ENCODE data around the gene CAPN13.
A peak's percentile ranks its signal among the peaks of the same experiment; 100 is the strongest.

The CAPN13 gene, protein sequence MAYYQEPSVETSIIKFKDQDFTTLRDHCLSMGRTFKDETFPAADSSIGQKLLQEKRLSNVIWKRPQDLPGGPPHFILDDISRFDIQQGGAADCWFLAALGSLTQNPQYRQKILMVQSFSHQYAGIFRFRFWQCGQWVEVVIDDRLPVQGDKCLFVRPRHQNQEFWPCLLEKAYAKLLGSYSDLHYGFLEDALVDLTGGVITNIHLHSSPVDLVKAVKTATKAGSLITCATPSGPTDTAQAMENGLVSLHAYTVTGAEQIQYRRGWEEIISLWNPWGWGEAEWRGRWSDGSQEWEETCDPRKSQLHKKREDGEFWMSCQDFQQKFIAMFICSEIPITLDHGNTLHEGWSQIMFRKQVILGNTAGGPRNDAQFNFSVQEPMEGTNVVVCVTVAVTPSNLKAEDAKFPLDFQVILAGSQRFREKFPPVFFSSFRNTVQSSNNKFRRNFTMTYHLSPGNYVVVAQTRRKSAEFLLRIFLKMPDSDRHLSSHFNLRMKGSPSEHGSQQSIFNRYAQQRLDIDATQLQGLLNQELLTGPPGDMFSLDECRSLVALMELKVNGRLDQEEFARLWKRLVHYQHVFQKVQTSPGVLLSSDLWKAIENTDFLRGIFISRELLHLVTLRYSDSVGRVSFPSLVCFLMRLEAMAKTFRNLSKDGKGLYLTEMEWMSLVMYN

DNA sequence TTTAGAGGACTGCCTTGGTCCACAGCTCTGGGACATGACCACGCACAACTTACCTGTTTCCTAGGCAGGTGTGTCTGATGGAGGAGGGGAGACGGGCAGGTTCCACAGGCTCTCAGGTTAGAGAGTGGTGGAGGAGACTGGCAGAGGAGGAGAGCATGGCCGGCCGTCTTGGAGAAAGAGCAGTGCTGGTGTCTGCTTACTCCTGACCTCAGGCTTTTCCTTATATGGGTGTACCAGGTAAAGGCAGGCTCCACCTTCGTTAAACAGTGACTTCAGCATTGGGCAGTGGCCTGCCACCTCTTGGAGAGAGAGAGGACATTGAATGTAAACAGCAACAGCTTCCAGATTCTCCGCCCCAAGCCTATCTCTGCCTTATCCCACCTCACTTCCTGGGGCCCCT lies at the start of gene CAPN13:
Gene CAPN13, minus strand, starts transcription at position 198 of the 400 bp plus-strand sequence. CDS start 20,121 bp downstream, outside the sequence.
- DNase-seq (ENCODE audit: low read depth) = peak; percentile 93
- H3K4me3 ChIP-seq (ENCODE audit: low read depth, low read length) = peak within 1 kb of the TSS; percentile 46
- TF ChIP-seq, protein P1, sequence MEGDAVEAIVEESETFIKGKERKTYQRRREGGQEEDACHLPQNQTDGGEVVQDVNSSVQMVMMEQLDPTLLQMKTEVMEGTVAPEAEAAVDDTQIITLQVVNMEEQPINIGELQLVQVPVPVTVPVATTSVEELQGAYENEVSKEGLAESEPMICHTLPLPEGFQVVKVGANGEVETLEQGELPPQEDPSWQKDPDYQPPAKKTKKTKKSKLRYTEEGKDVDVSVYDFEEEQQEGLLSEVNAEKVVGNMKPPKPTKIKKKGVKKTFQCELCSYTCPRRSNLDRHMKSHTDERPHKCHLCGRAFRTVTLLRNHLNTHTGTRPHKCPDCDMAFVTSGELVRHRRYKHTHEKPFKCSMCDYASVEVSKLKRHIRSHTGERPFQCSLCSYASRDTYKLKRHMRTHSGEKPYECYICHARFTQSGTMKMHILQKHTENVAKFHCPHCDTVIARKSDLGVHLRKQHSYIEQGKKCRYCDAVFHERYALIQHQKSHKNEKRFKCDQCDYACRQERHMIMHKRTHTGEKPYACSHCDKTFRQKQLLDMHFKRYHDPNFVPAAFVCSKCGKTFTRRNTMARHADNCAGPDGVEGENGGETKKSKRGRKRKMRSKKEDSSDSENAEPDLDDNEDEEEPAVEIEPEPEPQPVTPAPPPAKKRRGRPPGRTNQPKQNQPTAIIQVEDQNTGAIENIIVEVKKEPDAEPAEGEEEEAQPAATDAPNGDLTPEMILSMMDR (IDR thresholded peaks at IDR 0.05; ENCODE audit: control insufficient read depth, extremely low read depth, insufficient read depth) = peak; percentile 36

DNA sequence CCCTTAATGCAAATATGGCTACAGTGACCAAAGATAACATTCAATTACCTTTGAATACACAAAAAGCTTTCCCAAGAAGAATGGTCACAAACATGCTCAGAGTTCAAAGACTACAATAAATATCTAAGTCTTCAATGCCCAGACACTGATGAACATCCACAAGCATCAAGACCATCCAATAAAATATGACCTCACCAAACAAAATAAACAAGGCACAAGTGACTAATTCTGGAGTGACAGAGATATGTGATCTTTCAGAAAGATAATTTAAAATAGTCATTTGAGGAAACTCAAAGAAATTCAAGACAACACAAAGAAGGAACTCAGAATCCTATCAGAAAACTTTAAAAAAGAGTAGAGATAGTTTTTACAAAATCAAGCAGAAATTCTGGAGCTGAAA lies 40.6 kb upstream of the CAPN13 start:
- no peak for DNase-seq (ENCODE audit: low read depth)
- H3K4me3 ChIP-seq (ENCODE audit: low read depth, low read length) = no peak overlapping the region
- TF ChIP-seq, protein P1 (IDR thresholded peaks at IDR 0.05; ENCODE audit: control insufficient read depth, extremely low read depth, insufficient read depth) = no peak

DNA sequence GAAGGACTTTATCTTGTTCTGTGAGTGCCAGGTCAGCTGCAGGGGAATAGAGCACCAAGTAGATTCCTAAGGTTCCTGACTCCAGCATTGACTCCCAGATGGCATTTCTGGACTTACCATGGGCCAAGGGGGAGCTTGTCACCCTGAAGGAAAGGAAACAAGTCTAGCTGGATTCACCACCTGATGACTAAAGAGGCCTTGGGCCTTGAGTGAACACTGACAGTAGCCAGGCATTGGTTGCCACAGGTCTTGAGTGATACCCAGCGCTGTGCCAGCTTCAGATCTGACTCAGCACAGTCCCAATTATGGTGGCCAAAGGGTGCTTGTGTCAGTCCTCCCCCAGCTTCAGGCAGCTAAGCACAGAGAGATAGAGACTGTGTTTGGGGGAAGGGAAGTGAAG lies 40.1 kb upstream of the CAPN13 start:
- H3K4me3 ChIP-seq (ENCODE audit: low read depth, low read length) = no peak overlapping the region
- TF ChIP-seq, protein P1 (IDR thresholded peaks at IDR 0.05; ENCODE audit: control insufficient read depth, extremely low read depth, insufficient read depth) = no peak
- DNase-seq (ENCODE audit: low read depth) = no peak

DNA sequence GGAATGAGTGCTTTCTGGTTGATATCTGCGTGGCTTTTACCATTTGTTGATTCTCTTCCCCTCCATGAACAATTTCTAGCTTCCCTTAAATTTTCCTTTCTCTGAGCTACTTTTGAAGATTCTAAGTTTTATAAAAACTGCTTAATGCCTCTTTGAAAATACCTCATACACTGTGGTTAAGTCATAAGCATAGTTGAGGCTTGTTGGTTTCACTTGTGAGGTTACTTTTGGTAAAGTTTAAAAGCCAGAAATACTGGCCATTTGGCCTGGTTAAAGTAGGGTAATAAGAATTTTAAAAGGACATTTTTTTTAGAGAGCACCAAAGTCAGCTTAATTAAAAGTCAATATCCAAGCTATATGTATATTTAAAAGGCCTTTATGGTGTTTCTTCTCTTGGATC lies 21.3 kb upstream of the CAPN13 start:
- TF ChIP-seq, protein P1 (IDR thresholded peaks at IDR 0.05; ENCODE audit: control insufficient read depth, extremely low read depth, insufficient read depth) = no peak
- no peak for DNase-seq (ENCODE audit: low read depth)
- H3K4me3 ChIP-seq (ENCODE audit: low read depth, low read length) = no peak overlapping the region

DNA sequence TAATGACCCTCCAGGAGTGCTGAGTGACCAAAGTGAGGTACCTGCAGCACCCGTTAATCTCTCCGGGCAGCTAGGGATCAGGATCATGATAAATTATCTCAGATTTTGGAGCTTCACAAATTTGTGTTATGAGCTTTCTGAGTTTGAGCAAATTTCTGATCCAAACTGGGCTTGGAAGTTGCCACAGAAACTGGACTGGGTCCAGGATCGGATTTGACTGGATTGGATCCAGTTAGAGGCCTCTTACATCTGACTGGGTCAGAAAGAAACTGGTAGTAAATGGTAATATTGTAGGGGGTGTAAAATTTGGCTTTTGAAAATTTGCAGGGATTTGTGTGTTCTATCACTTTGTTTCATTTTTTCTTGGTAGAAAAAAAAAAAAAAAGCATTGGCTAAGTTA lies 19.7 kb upstream of the CAPN13 start:
- TF ChIP-seq, protein P1 (IDR thresholded peaks at IDR 0.05; ENCODE audit: control insufficient read depth, extremely low read depth, insufficient read depth) = no peak
- H3K4me3 ChIP-seq (ENCODE audit: low read depth, low read length) = no peak overlapping the region
- no peak for DNase-seq (ENCODE audit: low read depth)

DNA sequence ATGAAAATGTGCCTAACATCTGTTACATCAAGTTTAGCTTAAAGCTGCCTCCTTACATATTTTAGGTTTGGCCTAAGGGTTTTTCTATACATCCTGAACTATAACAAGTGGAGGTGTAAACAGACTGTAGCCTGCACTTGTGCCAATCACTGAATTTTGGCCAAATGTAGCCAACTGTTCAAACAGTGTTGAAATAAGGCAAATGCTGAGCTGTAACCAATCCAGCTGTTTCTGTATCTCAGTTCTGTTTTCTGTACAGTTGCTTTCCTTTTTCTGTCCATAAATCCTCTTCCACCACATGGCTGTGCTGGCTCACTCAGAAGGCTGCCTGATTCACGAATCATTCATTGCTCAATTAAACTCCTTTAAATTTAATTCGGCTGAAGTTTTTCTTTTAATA lies 19.2 kb upstream of the CAPN13 start:
- TF ChIP-seq, protein P1 (IDR thresholded peaks at IDR 0.05; ENCODE audit: control insufficient read depth, extremely low read depth, insufficient read depth) = no peak
- no peak for DNase-seq (ENCODE audit: low read depth)
- H3K4me3 ChIP-seq (ENCODE audit: low read depth, low read length) = no peak overlapping the region
